Skeletal muscle tissue (tissue), 4 donors: ENCODE measurements around the gene ATP13A4. TPM values are rescaled to one million over a fixed set of nuclear protein-coding genes. Genes with fewer than 3 reads are reported as not detected.

Source experiments
- H3K27ac ChIP-seq: one replicate; pipeline ENCODE4 v1.7.0; 2013; ENCODE audit warnings: mild to moderate bottlenecking, low read depth, low read length, inconsistent platforms
- H3K27me3 ChIP-seq, 3 donors: one replicate each; pipeline ENCODE4 v1.7.0; 2013; ENCODE audit warnings: low read length in 3 of 3; ENCODE audit not compliant: control insufficient read depth in 3 of 3, insufficient read depth in 3 of 3
- H3K36me3 ChIP-seq, 3 donors: one replicate each; pipeline ENCODE4 v1.7.0; 2013; ENCODE audit warnings: low read length in 3 of 3; ENCODE audit not compliant: control insufficient read depth in 3 of 3, insufficient read depth in 3 of 3
- H3K4me1 ChIP-seq, 3 donors: one replicate each; pipeline ENCODE4 v1.7.0; 2013; ENCODE audit warnings: low read length in 3 of 3, mild to moderate bottlenecking in 3 of 3; ENCODE audit not compliant: control insufficient read depth in 3 of 3, insufficient read depth in 3 of 3
- H3K4me3 ChIP-seq, 3 donors: one replicate each; pipeline ENCODE4 v1.7.0; 2013; ENCODE audit warnings: low read length in 3 of 3
- H3K9ac ChIP-seq, 3 donors: one replicate each; pipeline ENCODE4 v1.7.0; 2013; ENCODE audit warnings: low read length in 3 of 3, mild to moderate bottlenecking in 3 of 3, moderate library complexity in 2 of 3, low read depth in 1 of 3
- H3K9me3 ChIP-seq, 3 donors: one replicate each; pipeline ENCODE4 v1.7.0; 2013; ENCODE audit warnings: low read length in 3 of 3; ENCODE audit not compliant: control insufficient read depth in 3 of 3
- total RNA-seq: library from RNA; depleted of rRNA; stranded (reverse); fragments of >200 nt; gene quantifications from one replicate; pipeline ENCODE4 v1.2.3, GENCODE V29; 2014
- donor health status: Osteomylitis.

ATP13A4 gene
- total RNA-seq, 1 donor from 2014 or later = 1.6 TPM

GRCh38 chr3:193560091-193560490 is 5.4 kb upstream of the ATP13A4 start:
- Histone ChIP-seq H3K9me3 (no peaks in the 10 kb centered on the region), H3K36me3 (no peaks in the 10 kb centered on the region), H3K27ac (no peak overlapping the region), H3K27me3 (no peaks in the 10 kb centered on the region), H3K4me1 (peaks cover 0 to 7% (median 0%) of the 10 kb centered on the region in 3 donors), H3K9ac (no peak overlapping the region), H3K4me3 (no peak overlapping the region)

GRCh38 chr3:193559100-193559499 is 4.4 kb upstream of the ATP13A4 start:
- Histone ChIP-seq H3K9ac (no peak overlapping the region), H3K4me1 (peaks cover 0 to 7% (median 0%) of the 10 kb centered on the region in 3 donors), H3K27me3 (no peaks in the 10 kb centered on the region), H3K9me3 (no peaks in the 10 kb centered on the region), H3K36me3 (no peaks in the 10 kb centered on the region), H3K4me3 (no peak overlapping the region), H3K27ac (no peak overlapping the region)

GRCh38 chr3:193556841-193557240 is 2.1 kb upstream of the ATP13A4 start:
- Histone ChIP-seq H3K27ac (no peak overlapping the region), H3K9me3 (no peaks in the 10 kb centered on the region), H3K27me3 (no peaks in the 10 kb centered on the region), H3K4me1 (peaks cover 0 to 7% (median 0%) of the 10 kb centered on the region in 3 donors), H3K36me3 (no peaks in the 10 kb centered on the region), H3K9ac (no peak overlapping the region), H3K4me3 (no peak overlapping the region)

GRCh38 chr3:193553586-193553985 is 1.1 kb downstream of the ATP13A4 start:
- Histone ChIP-seq H3K9ac (no peak overlapping the region), H3K4me3 (no peak overlapping the region)

GRCh38 chr3:193552923-193553322 is 1.8 kb downstream of the ATP13A4 start:
- Histone ChIP-seq H3K36me3 (no peaks in the 10 kb centered on the region), H3K9ac (no peak overlapping the region), H3K4me3 (no peak overlapping the region), H3K4me1 (no peaks in the 10 kb centered on the region), H3K27me3 (no peaks in the 10 kb centered on the region), H3K27ac (no peak overlapping the region), H3K9me3 (no peaks in the 10 kb centered on the region)

More at GRCh38 chr3:193553586-193553985, 1.1 kb downstream of the ATP13A4 start:
- H3K36me3 ChIP-seq = no peaks in the 10 kb centered on the region
- no peaks in the 10 kb centered on the region for H3K9me3 ChIP-seq
- no peaks in the 10 kb centered on the region for H3K4me1 ChIP-seq
- H3K27ac ChIP-seq = no peak overlapping the region
- H3K27me3 ChIP-seq = no peaks in the 10 kb centered on the region

- Histone ChIP-seq H3K4me1 (no peaks in the 10 kb centered on the region), H3K36me3 (no peaks in the 10 kb centered on the region), H3K27me3 (no peaks in the 10 kb centered on the region), H3K27ac (no peak overlapping the region), H3K4me3 (no peak overlapping the region), H3K9ac (no peak overlapping the region), H3K9me3 (peaks cover 0 to 3% (median 2%) of the 10 kb centered on the region in 3 donors)
Observed at GRCh38 chr3:193548406-193548805, 6.3 kb downstream of the ATP13A4 start.

GRCh38 chr3:193546129-193546528 is 8.6 kb downstream of the ATP13A4 start:
- Histone ChIP-seq H3K27ac (no peak overlapping the region), H3K36me3 (no peaks in the 10 kb centered on the region), H3K9me3 (peaks cover 0 to 3% (median 2%) of the 10 kb centered on the region in 3 donors)

GRCh38 chr3:193545304-193545703 is 9.4 kb downstream of the ATP13A4 start:
- H3K4me1 ChIP-seq = no peaks in the 10 kb centered on the region
- no peak overlapping the region for H3K27ac ChIP-seq
- H3K4me3 ChIP-seq = no peak overlapping the region
- H3K9ac ChIP-seq = no peak overlapping the region
- H3K9me3 ChIP-seq = peaks cover 0 to 3% (median 2%) of the 10 kb centered on the region in 3 donors
- no peaks in the 10 kb centered on the region for H3K27me3 ChIP-seq
- H3K36me3 ChIP-seq = no peaks in the 10 kb centered on the region

More at GRCh38 chr3:193546129-193546528, 8.6 kb downstream of the ATP13A4 start:
- Histone ChIP-seq H3K4me3 (no peak overlapping the region), H3K4me1 (no peaks in the 10 kb centered on the region), H3K27me3 (no peaks in the 10 kb centered on the region), H3K9ac (no peak overlapping the region)

- H3K4me3 ChIP-seq = no peak overlapping the region
- H3K4me1 ChIP-seq = no peaks in the 10 kb centered on the region
- no peaks in the 10 kb centered on the region for H3K27me3 ChIP-seq
- no peaks in the 10 kb centered on the region for H3K36me3 ChIP-seq
- peaks cover 0 to 3% (median 2%) of the 10 kb centered on the region in 3 donors for H3K9me3 ChIP-seq
- H3K27ac ChIP-seq = no peak overlapping the region
- H3K9ac ChIP-seq = no peak overlapping the region
Observed at GRCh38 chr3:193544289-193544688, 10.4 kb downstream of the ATP13A4 start.

GRCh38 chr3:193530231-193531165 is 24.2 kb downstream of the ATP13A4 start:
- no peak overlapping the region for H3K4me3 ChIP-seq
- H3K36me3 ChIP-seq = no peaks in the 10 kb centered on the region
- no peaks in the 10 kb centered on the region for H3K4me1 ChIP-seq
- no peak overlapping the region for H3K27ac ChIP-seq
- no peaks in the 10 kb centered on the region for H3K27me3 ChIP-seq
- no peak overlapping the region for H3K9ac ChIP-seq
- H3K9me3 ChIP-seq = no peaks in the 10 kb centered on the region
